HG03565 (cell line): ENCODE measurements around the gene BCOR.

Experiments used
- ATAC-seq: cut with Tn5 transposase; IDR thresholded peaks from one replicate; pipeline ENCODE4 v1.9.1; 2021; ENCODE audit warnings: mild to moderate bottlenecking, moderate library complexity; ENCODE audit not compliant: unreplicated experiment

Gene BCOR

GRCh38 chrX:40099055-40099958 lies 1.5 kb upstream of the BCOR start:
- peak; percentile 47 for ATAC-seq

- no peak for ATAC-seq
Observed at GRCh38 chrX:40098264-40099054, 701 bp upstream of the BCOR start.

- no peak for ATAC-seq
Observed at GRCh38 chrX:40097141-40097503, 636 bp downstream of the BCOR start.

GRCh38 chrX:40096395-40097091 lies 1.2 kb downstream of the BCOR start:
- no peak for ATAC-seq

GRCh38 chrX:40095583-40096394 lies 2.0 kb downstream of the BCOR start:
- no peak for ATAC-seq

- ATAC-seq: no peak
Observed at GRCh38 chrX:40094900-40095582, 2.7 kb downstream of the BCOR start.

- ATAC-seq: no peak
Observed at GRCh38 chrX:40094041-40094899, 3.5 kb downstream of the BCOR start.

GRCh38 chrX:40093586-40093985 lies 4.2 kb downstream of the BCOR start:
- no peak for ATAC-seq

- ATAC-seq: no peak
Observed at GRCh38 chrX:40092808-40093435, 4.8 kb downstream of the BCOR start.

GRCh38 chrX:40091691-40092421 lies 5.9 kb downstream of the BCOR start:
- no peak for ATAC-seq

GRCh38 chrX:40090961-40091360 lies 6.8 kb downstream of the BCOR start:
- ATAC-seq: no peak

- ATAC-seq: no peak
Observed at GRCh38 chrX:40090050-40090804, 7.5 kb downstream of the BCOR start.

- ATAC-seq: no peak
Observed at GRCh38 chrX:40088803-40089540, 8.8 kb downstream of the BCOR start.

- ATAC-seq: no peak
Observed at GRCh38 chrX:40088299-40088625, 9.5 kb downstream of the BCOR start.

GRCh38 chrX:40087425-40088298 lies 10.1 kb downstream of the BCOR start:
- no peak for ATAC-seq
